GM12878 (cell line): ENCODE measurements around the gene SLC35E1. TPM values are rescaled to one million over a fixed set of nuclear protein-coding genes. Genes with fewer than 3 reads are reported as not detected.

ENCODE experiments used
- ATAC-seq: fragments of 200-7000 bp; cut with Tn5 transposase; 3 replicates; pipeline ENCODE4 v1.9.1; 2020; ENCODE audit warnings: mild to moderate bottlenecking, moderate library complexity
- BruUV-seq: library from RNA; stranded (reverse); fragments of 400-500 nt; replicated peaks from 2 replicates; lab custom pipeline; 2021; lab: Mats Ljungman, UMichigan
- CTCF ChIA-PET: fragments of 300-600 bp; sonication (Branson Sonifier 250); formaldehyde crosslinking; extraction: SDS; loops from one replicate; lab custom pipeline; 2021; ENCODE audit warnings: inconsistent platforms; lab: Yijun Ruan, JAX
- POLR2A ChIA-PET: fragments of 350-600 bp; formaldehyde crosslinking; extraction: SDS; loops from one replicate; lab custom pipeline; 2021; ENCODE audit warnings: inconsistent platforms; lab: Charles Lee
- RAD21 ChIA-PET: fragments of 300-600 bp; sonication (Branson Sonifier 250); formaldehyde crosslinking; loops from one replicate; lab custom pipeline; 2023; ENCODE audit warnings: antibody characterized with exemption; ENCODE audit not compliant: unreplicated experiment; lab: Charles Lee
- SMC1A ChIA-PET: fragments of 300-600 bp; sonication (Branson Sonifier 250); formaldehyde crosslinking; loops from one replicate; lab custom pipeline; 2023; ENCODE audit not compliant: unreplicated experiment, uncharacterized antibody; lab: Charles Lee
- DNase-seq: peaks from one replicate; pipeline ENCODE4 v3.0.0-alpha.2; 2011; ENCODE audit warnings: low read depth, low spot score
- FAIRE-seq: peaks from 3 replicates; lab custom pipeline; 2011; peaks lifted over from hg19 to GRCh38; lab: Jason Lieb, UNC
- H2AFZ ChIP-seq: 2 replicates; pipeline ENCODE4 v1.6.0; 2011; ENCODE audit warnings: low read depth, low read length, control low read depth; ENCODE audit not compliant: control insufficient read depth
- H3K27ac ChIP-seq: 2 replicates; pipeline ENCODE4 v1.5.1; 2011; ENCODE audit warnings: control low read depth; ENCODE audit not compliant: control insufficient read depth, insufficient read depth
- H3K27me3 ChIP-seq, 2 experiments: replicated peaks in 1 of 2; 2 replicates each; pipeline versions ENCODE4 v1.6.0 to v1.6.1; 2011; ENCODE audit warnings: low read length in 1 of 2; ENCODE audit not compliant: control insufficient read depth in 2 of 2, insufficient read depth in 2 of 2
- H3K36me3 ChIP-seq, 2 experiments: 2 replicates each; pipeline ENCODE4 v1.5.1; 2011; ENCODE audit warnings: low read length in 1 of 2; ENCODE audit not compliant: control insufficient read depth in 2 of 2, insufficient read depth in 2 of 2
- H3K4me1 ChIP-seq: 2 replicates; pipeline ENCODE4 v1.6.1; 2011; ENCODE audit warnings: mild to moderate bottlenecking, low read length, moderate library complexity, mixed read lengths; ENCODE audit not compliant: control insufficient read depth, insufficient read depth
- H3K4me2 ChIP-seq: 2 replicates; pipeline ENCODE4 v1.6.0; 2011; ENCODE audit warnings: control low read depth; ENCODE audit not compliant: control insufficient read depth, insufficient read depth
- H3K4me3 ChIP-seq: fragments of 200-600 bp; sonication (generic); 2 replicates; pipeline ENCODE4 v1.5.1; 2016
- H3K79me2 ChIP-seq: 2 replicates; pipeline ENCODE4 v1.6.0; 2011; ENCODE audit warnings: low read length; ENCODE audit not compliant: control insufficient read depth, insufficient read depth
- H3K9ac ChIP-seq: 2 replicates; pipeline ENCODE4 v1.8.0; 2011; ENCODE audit warnings: low read length, control low read depth, mixed read lengths; ENCODE audit not compliant: control insufficient read depth, insufficient read depth
- H3K9me3 ChIP-seq: replicated peaks from 3 replicates; pipeline ENCODE4 v1.5.1; 2011; ENCODE audit warnings: mild to moderate bottlenecking, low read length; ENCODE audit not compliant: control insufficient read depth, insufficient read depth
- H4K20me1 ChIP-seq: 2 replicates; pipeline ENCODE4 v1.6.0; 2011; ENCODE audit not compliant: control insufficient read depth, insufficient read depth
- ASH2L ChIP-seq: fragments of 300-600, 200-600 bp; sonication (generic); IDR thresholded peaks from 2 replicates; pipeline ENCODE4 v1.6.1; 2017; ENCODE audit warnings: low read depth, mild to moderate bottlenecking, borderline replicate concordance
- BRCA1 ChIP-seq: IDR thresholded peaks from 2 replicates; pipeline ENCODE4 v1.6.1; 2011; ENCODE audit warnings: low read depth, low read length, improper control_type of control experiment
- CEBPB ChIP-seq, 2 experiments: fragments of 150-350 bp in 1 of 2; IDR thresholded peaks; 2 replicates each; pipeline ENCODE4 v1.6.1; 2012 to 2014; ENCODE audit warnings: low read depth in 2 of 2, low read length in 2 of 2, borderline replicate concordance in 1 of 2, inconsistent platforms in 1 of 2
- CHD2 ChIP-seq: IDR thresholded peaks from 2 replicates; pipeline ENCODE4 v1.6.1; 2011; ENCODE audit warnings: low read depth, low read length, improper control_type of control experiment, borderline replicate concordance
- CTCF ChIP-seq, 3 experiments: IDR thresholded peaks in 2 of 3; conservative IDR thresholded peaks in 1 of 3; 2 replicates each; pipeline ENCODE4 v1.5.1; 2011; ENCODE audit warnings: low read depth in 3 of 3, low read length in 3 of 3, mild to moderate bottlenecking in 3 of 3, control low read depth in 2 of 3, moderate library complexity in 2 of 3, inconsistent platforms in 1 of 3, mixed read lengths in 1 of 3; ENCODE audit not compliant: control insufficient read depth in 2 of 3, insufficient read depth in 1 of 3; ENCODE audit errors: extremely low read depth in 1 of 3
- JUND ChIP-seq: IDR thresholded peaks from 2 replicates; pipeline ENCODE4 v1.6.1; 2012; ENCODE audit warnings: low read depth, mild to moderate bottlenecking, low read length, improper control_type of control experiment, moderate library complexity
- KDM1A ChIP-seq: fragments of 200-600 bp; sonication (generic); IDR thresholded peaks from 2 replicates; pipeline ENCODE4 v1.6.1; 2016; ENCODE audit warnings: borderline replicate concordance
- MEF2A ChIP-seq: IDR thresholded peaks from 2 replicates; pipeline ENCODE4 v1.6.1; 2011; ENCODE audit warnings: low read depth, mild to moderate bottlenecking, low read length, moderate library complexity; ENCODE audit not compliant: insufficient read depth
- MXI1 ChIP-seq: fragments of 150-350 bp; IDR thresholded peaks from 2 replicates; pipeline ENCODE4 v1.6.1; 2011; ENCODE audit warnings: low read depth, mild to moderate bottlenecking, inconsistent platforms, low read length, improper control_type of control experiment
- NFYB ChIP-seq: IDR thresholded peaks from 2 replicates; pipeline ENCODE4 v1.6.1; 2011; ENCODE audit warnings: low read depth, mild to moderate bottlenecking, low read length, improper control_type of control experiment, moderate library complexity; ENCODE audit not compliant: insufficient read depth
- NR2C1 ChIP-seq: fragments of 450-650 bp; IDR thresholded peaks from 2 replicates; pipeline ENCODE4 v1.6.1; 2017; ENCODE audit warnings: antibody characterized with exemption, mild to moderate bottlenecking, moderate library complexity
- POLR2A ChIP-seq: IDR thresholded peaks from 2 replicates; pipeline ENCODE4 v1.6.1; 2011; ENCODE audit warnings: low read depth, mild to moderate bottlenecking, low read length
- POLR2AphosphoS2 ChIP-seq: IDR thresholded peaks from 2 replicates; pipeline ENCODE4 v1.6.1; 2011; ENCODE audit warnings: low read depth, mild to moderate bottlenecking, low read length, improper control_type of control experiment, moderate library complexity
- SUZ12 ChIP-seq: fragments of 200-600 bp; sonication (generic); IDR thresholded peaks from one replicate; pipeline ENCODE4 v1.6.1; 2018; ENCODE audit warnings: antibody characterized with exemption, mild to moderate bottlenecking; ENCODE audit not compliant: unreplicated experiment
- ZBTB4 ChIP-seq: fragments of 450-650 bp; formaldehyde crosslinking; IDR thresholded peaks from 2 replicates; pipeline ENCODE4 v1.4.0; 2022; ENCODE audit warnings: mild to moderate bottlenecking, moderate library complexity
- ZSCAN29 ChIP-seq: fragments of 450-650 bp; IDR thresholded peaks from 2 replicates; pipeline ENCODE4 v1.6.1; 2017; ENCODE audit warnings: mild to moderate bottlenecking, moderate library complexity
- WGBS: methylation state at CpG from one replicate; pipeline ENCODE4 v1.1.6; 2016; ENCODE audit warnings: low lambda C conversion rate; ENCODE audit not compliant: insufficient replicate concordance, insufficient coverage; ENCODE audit errors: missing lambda C conversion rate; 5-methylcytosine and 5-hydroxymethylcytosine counted together
- in situ Hi-C: fragments of 300-500 bp; cut with MboI; formaldehyde crosslinking; loops from 9 replicates; pipeline ENCODE4 v1.14.3; 2018; ENCODE audit warnings: mixed read lengths
- intact Hi-C: fragments of 100-400 bp; cut with micrococcal nuclease; formaldehyde crosslinking; loops from one replicate; pipeline ENCODE4 v1.14.2; 2022; ENCODE audit not compliant: unreplicated experiment
- polyA plus RNA-seq, 11 experiments: library from polyadenylated mRNA; depleted of rRNA in 4 of 11; unstranded in 6 of 11; stranded (reverse) in 5 of 11; fragments of >200 nt; fragmentation: Nextera tagmentation in 4 of 11; fragmentation: Illumina TruSeq in 1 of 11; extraction: Ambion mirVana in 4 of 11; extraction: Trizol in 1 of 11; gene quantifications; 1 replicate in 1 of 11; 2 replicates in 10 of 11; pipeline versions ENCODE4 v1.2.1 to v1.2.3, GENCODE V29; 2011 to 2016; ENCODE audit warnings: inconsistent platforms in 2 of 11, missing spikeins in 2 of 11, low read depth in 1 of 11
- total RNA-seq, 4 experiments: library from RNA; depleted of rRNA in 3 of 4; stranded (reverse); fragments of >200 nt in 3 of 4; fragmentation: Illumina TruSeq in 1 of 4; extraction: Trizol in 1 of 4; gene quantifications; 2 replicates each; pipeline versions ENCODE4 v1.2.1 to v1.2.3, GENCODE V29; 2013 to 2021

The SLC35E1 gene
- total and polyA plus RNA-seq, 10 of the 15 experiments (the other 5 are each of a cell fraction or from before 2014, with no cell fraction given), result 11.3 to 37.7 (median 22.1) TPM

GRCh38 chr19:16581145-16581970 is 9.1 kb upstream of the SLC35E1 start (continued):
- TF ChIP-seq CTCF (IDR thresholded peaks at IDR 0.05 in 2 of 3, conservative IDR thresholded peaks at IDR 0.05 in 1 of 3; ENCODE audit: control insufficient read depth in 2 of 3, extremely low read depth in 1 of 3, insufficient read depth in 1 of 3, low read depth in 3 of 3, low read length in 3 of 3) (0 out of 6 replicates have a peak, but pooled peaks of 2 of the 3 experiments have one; percentile 7 to 8), MEF2A (no peak), SUZ12 (no peak), POLR2A (peak; percentile 29; the same call in 1 of the 2 replicates), POLR2AphosphoS2 (0 out of 2 replicates have a peak, but pooled peaks have one; percentile 25)

GRCh38 chr19:16579381-16579780 is 7.2 kb upstream of the SLC35E1 start:
- Histone ChIP-seq H3K27ac (no peak overlapping the region), H3K4me3 (no peak overlapping the region), H3K36me3 (peaks cover 25 to 40% of the 10 kb centered on the region in 2 experiments), H3K9me3 (no peaks in the 10 kb centered on the region), H3K4me2 (no peak overlapping the region), H2AFZ (no peak overlapping the region), H3K27me3 (no peaks in the 10 kb centered on the region), H3K4me1 (peaks cover 30% of the 10 kb centered on the region), H3K9ac (no peak overlapping the region), H3K79me2 (peaks cover 86% of the 10 kb centered on the region), H4K20me1 (no peaks in the 10 kb centered on the region; the same call in 1 of the 2 replicates)
- no TSS peak for BruUV-seq
- WGBS, result 30% methylated on average over 4 of the region's 4 CpGs
- FAIRE-seq (no peak), DNase-seq (no peak), ATAC-seq (no peak)
- SMC1A ChIA-PET, result interaction anchor here (1.0 kb wide), 1 partner anchor 9 kb away, joined by 3 read pairs; no protein-coding TSS in a partner anchor
- POLR2A ChIA-PET, result interaction anchor here (0.9 to 1.2 kb wide), 2 partner anchors 8 to 13 kb away, joined by 3 read pairs; no protein-coding TSS in a partner anchor
- intact Hi-C loops, result no loop called here
- RAD21 ChIA-PET, result interaction anchor here (1.4 kb wide), 1 partner anchor 44 kb away, joined by 3 read pairs; no protein-coding TSS in a partner anchor
- CTCF ChIA-PET, result no interaction called here
- in situ Hi-C loops, result loop anchor here (25.0 kb wide), 1 partner anchor 1992 kb away; the partner anchor contains the start of gene CLEC17A
- no peak for TF ChIP-seq NR2C1
- TF ChIP-seq MXI1, result no peak
- no peak for TF ChIP-seq BRCA1
- TF ChIP-seq NFYB, result no peak
- no peak for TF ChIP-seq ZBTB4 (CRISPR knock-in tag)
- no peak for TF ChIP-seq POLR2A
- TF ChIP-seq ASH2L, result no peak
- TF ChIP-seq ZSCAN29, result no peak
- TF ChIP-seq JUND, result no peak
- TF ChIP-seq KDM1A, result no peak
- no peak for TF ChIP-seq CEBPB (IDR thresholded peaks at IDR 0.05; ENCODE audit: borderline replicate concordance in 1 of 2, low read depth in 2 of 2, low read length in 2 of 2)
- TF ChIP-seq CHD2, result no peak
